Ishikawa (cell line): Measurements from ENCODE around the gene NIM1K.

ENCODE experiments used
- CEBPB ChIP-seq: IDR thresholded peaks from 2 replicates; pipeline ENCODE4 v1.6.1; 2012
- EP300 ChIP-seq: IDR thresholded peaks from 2 replicates; pipeline ENCODE4 v1.6.1; 2012; ENCODE audit warnings: borderline replicate concordance
- FOXM1 ChIP-seq: IDR thresholded peaks from 2 replicates; pipeline ENCODE4 v1.6.1; 2012; ENCODE audit warnings: low read depth, borderline replicate concordance
- RAD21 ChIP-seq: IDR thresholded peaks from 2 replicates; pipeline ENCODE4 v1.6.1; 2012; ENCODE audit warnings: low read depth
- TAF1 ChIP-seq: IDR thresholded peaks from 2 replicates; pipeline ENCODE4 v1.6.1; 2012; ENCODE audit warnings: low read depth, mild to moderate bottlenecking
- TEAD4 ChIP-seq: IDR thresholded peaks from 2 replicates; pipeline ENCODE4 v1.6.1; 2012
- ZBTB7A ChIP-seq: IDR thresholded peaks from 2 replicates; pipeline ENCODE4 v1.6.1; 2012; ENCODE audit warnings: low read depth
- TF ChIP-seq, protein P1 (sequence below): IDR thresholded peaks from 2 replicates; pipeline ENCODE4 v1.6.1; 2012

DNA sequence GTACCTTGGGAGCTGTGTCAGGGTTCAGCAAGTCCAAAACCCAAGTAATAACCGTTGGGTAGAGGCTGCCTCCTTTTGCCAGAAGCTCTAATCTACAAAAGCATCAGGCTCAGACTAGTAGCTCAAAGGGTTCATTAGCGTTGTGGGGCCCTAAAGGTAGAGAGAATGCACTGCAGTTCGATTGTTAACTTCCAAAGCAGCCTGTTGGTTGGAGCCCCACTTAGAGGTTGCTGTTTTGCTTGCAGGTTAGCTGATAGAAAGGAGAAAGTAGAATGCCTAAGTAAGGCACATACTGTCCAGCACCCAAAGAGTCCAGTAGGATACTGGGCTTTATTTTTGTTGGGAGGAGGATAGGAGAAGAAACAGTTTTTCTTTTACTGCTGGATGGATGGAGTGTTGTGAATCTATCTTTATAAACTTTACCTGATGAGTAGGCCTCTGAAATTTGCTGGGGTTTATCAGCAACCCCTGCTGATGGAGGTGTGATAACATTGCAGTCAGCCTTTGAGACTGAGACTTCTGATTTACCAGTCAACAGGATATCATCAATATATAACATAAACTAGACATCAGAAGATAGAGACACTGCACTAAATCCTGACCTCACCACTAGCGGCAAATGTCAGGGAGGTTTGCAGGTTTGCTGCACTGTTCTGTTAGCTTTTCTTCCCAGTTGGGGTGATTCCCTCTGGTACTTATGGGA, 36.5 kb upstream of the NIM1K start:
- TF ChIP-seq EP300 (no peak), FOXM1 (no peak), TAF1 (no peak), ZBTB7A (no peak), CEBPB (no peak), RAD21 (no peak), TEAD4 (no peak)
- TF ChIP-seq, protein P1, sequence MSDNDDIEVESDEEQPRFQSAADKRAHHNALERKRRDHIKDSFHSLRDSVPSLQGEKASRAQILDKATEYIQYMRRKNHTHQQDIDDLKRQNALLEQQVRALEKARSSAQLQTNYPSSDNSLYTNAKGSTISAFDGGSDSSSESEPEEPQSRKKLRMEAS = no peak
